Activated naive CD4-positive, alpha-beta T cell treated with anti-CD3 and anti-CD28 coated beads for 36 hours (primary cell): ENCODE results near the gene ZNF547. TPM values are rescaled to one million over a fixed set of nuclear protein-coding genes. Genes with fewer than 3 reads are reported as not detected.
"Not testable (repeated sequence)": the region's sequence is repeated elsewhere in the genome, so short reads cannot be mapped to it uniquely, and the experiment has no call there.

Experiments used
- CTCF ChIA-PET: fragments of 350-600 bp; sonication (Branson Sonifier 250); formaldehyde crosslinking; loops from one replicate; lab custom pipeline; 2021; ENCODE audit warnings: antibody characterized with exemption; lab: Charles Lee
- DNase-seq: peaks from one replicate; pipeline ENCODE4 v3.0.0-alpha.2; 2020
- H3K27ac Mint-ChIP-seq: one replicate; pipeline ENCODE4 v1.8.0; 2021; ENCODE audit warnings: mild to moderate bottlenecking, mixed read lengths
- H3K27me3 Mint-ChIP-seq: one replicate; pipeline ENCODE4 v1.8.0; 2021; ENCODE audit warnings: low read depth, mixed read lengths
- H3K36me3 Mint-ChIP-seq: one replicate; pipeline ENCODE4 v1.8.0; 2021; ENCODE audit warnings: low read depth, mixed read lengths
- H3K4me1 Mint-ChIP-seq: one replicate; pipeline ENCODE4 v1.8.0; 2021; ENCODE audit warnings: low read depth, mixed read lengths
- H3K4me3 Mint-ChIP-seq: one replicate; pipeline ENCODE4 v1.8.0; 2021; ENCODE audit warnings: mild to moderate bottlenecking, moderate library complexity, mixed read lengths
- H3K9me3 Mint-ChIP-seq: one replicate; pipeline ENCODE4 v1.8.0; 2021; ENCODE audit warnings: mixed read lengths
- intact Hi-C: fragments of 100-400 bp; cut with micrococcal nuclease; formaldehyde crosslinking; loops from one replicate; pipeline ENCODE4 v1.15.1; 2023
- total RNA-seq, 2 experiments: library from RNA; stranded (reverse); gene quantifications; one replicate each; pipeline ENCODE4 v1.2.3, GENCODE V29; 2021

ZNF547 gene
- total RNA-seq, 2 experiments from 2014 or later, result 0.84 to 1.3 TPM

GRCh38 chr19:57348136-57348535, 15.2 kb upstream of the ZNF547 start:
- DNase-seq, result no peak
- Mint-ChIP-seq H3K9me3 (peaks cover 24% of the 10 kb centered on the region), H3K4me1 (peaks cover 22% of the 10 kb centered on the region), H3K36me3 (peaks cover 22% of the 10 kb centered on the region), H3K27me3 (no peaks in the 10 kb centered on the region), H3K27ac (no peak overlapping the region), H3K4me3 (no peak overlapping the region)
- CTCF ChIA-PET, result interaction anchor here (0.5 to 0.6 kb wide), 2 partner anchors 169 to 647 kb away, joined by 3 to 4 read pairs; no protein-coding TSS in a partner anchor
- intact Hi-C loops, result no loop called here

- Mint-ChIP-seq H3K27ac (peak within 1 kb of the TSS; percentile 72), H3K4me1 (peaks cover 25% of the 10 kb centered on the region), H3K36me3 (peaks cover 51% of the 10 kb centered on the region), H3K4me3 (peak within 1 kb of the TSS; percentile 88), H3K9me3 (peaks cover 43% of the 10 kb centered on the region), H3K27me3 (no peaks in the 10 kb centered on the region)
- intact Hi-C loops, result loop anchor here (1.0 kb wide), 3 partner anchors 12 to 71 kb away; partner anchors contain the start of genes TRAPPC2B, ZNF460, ZNF547 and ZNF548
- peak; percentile 89 for DNase-seq
- CTCF ChIA-PET, result interaction anchor here (0.8 kb wide), 1 partner anchor 246 kb away, joined by 3 read pairs; no protein-coding TSS in a partner anchor
These were observed 12.2 kb upstream of the ZNF547 start, which contains the start of gene ZNF304 for GRCh38 chr19:57350877-57351805. ZNF304 (plus strand) TSS chr19:57351271; CDS start chr19:57351665, 394 bp downstream.

- DNase-seq, result no peak
- peak overlapping the region; percentile 88 for H3K4me3 Mint-ChIP-seq
- intact Hi-C loops, result loop anchor here (1.0 kb wide), 3 partner anchors 11 to 72 kb away; partner anchors contain the start of genes TRAPPC2B, ZNF460, ZNF547 and ZNF548
- H3K27me3 Mint-ChIP-seq, result no peaks in the 10 kb centered on the region
- peaks cover 59% of the 10 kb centered on the region for H3K36me3 Mint-ChIP-seq
- CTCF ChIA-PET, result interaction anchor here (0.6 kb wide), 1 partner anchor 151 kb away, joined by 3 read pairs; no protein-coding TSS in a partner anchor
- H3K9me3 Mint-ChIP-seq, result peaks cover 46% of the 10 kb centered on the region
- H3K4me1 Mint-ChIP-seq, result peaks cover 25% of the 10 kb centered on the region
- no peak overlapping the region for H3K27ac Mint-ChIP-seq
These were observed 11.5 kb upstream of the ZNF547 start for GRCh38 chr19:57351867-57352266.

DNA sequence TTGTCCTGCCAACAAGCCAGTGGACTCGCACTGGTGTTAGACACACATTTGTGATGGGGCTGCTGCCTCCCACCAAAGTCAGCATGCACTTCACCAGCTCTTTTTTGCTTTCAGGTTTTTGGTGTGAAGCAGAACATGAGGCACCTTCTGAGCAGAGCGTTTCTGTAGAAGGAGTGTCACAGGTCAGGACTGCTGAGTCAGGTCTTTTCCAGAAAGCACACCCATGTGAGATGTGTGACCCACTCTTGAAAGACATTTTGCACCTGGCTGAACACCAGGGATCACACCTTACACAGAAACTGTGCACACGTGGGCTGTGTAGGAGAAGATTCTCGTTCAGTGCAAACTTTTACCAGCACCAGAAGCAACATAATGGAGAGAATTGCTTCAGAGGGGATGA, 7.4 kb upstream of the ZNF547 start:
- CTCF ChIA-PET, result no interaction called here
- Mint-ChIP-seq H3K4me3 (no peak overlapping the region), H3K4me1 (peaks cover 23% of the 10 kb centered on the region), H3K9me3 (peaks cover 64% of the 10 kb centered on the region), H3K27ac (no peak overlapping the region), H3K27me3 (no peaks in the 10 kb centered on the region), H3K36me3 (peaks cover 85% of the 10 kb centered on the region)
- intact Hi-C loops, result no loop called here
- DNase-seq, result no peak

- intact Hi-C loops, result no loop called here
- H3K36me3 Mint-ChIP-seq, result peaks cover 71% of the 10 kb centered on the region
- CTCF ChIA-PET, result no interaction called here
- H3K27ac Mint-ChIP-seq, result no peak overlapping the region
- no peak overlapping the region for H3K4me3 Mint-ChIP-seq
- H3K9me3 Mint-ChIP-seq, result peaks cover 65% of the 10 kb centered on the region
- no peak for DNase-seq
- H3K4me1 Mint-ChIP-seq, result peaks cover 10% of the 10 kb centered on the region
- H3K27me3 Mint-ChIP-seq, result no peaks in the 10 kb centered on the region
These were observed 5.9 kb upstream of the ZNF547 start for GRCh38 chr19:57357406-57357805.

DNA sequence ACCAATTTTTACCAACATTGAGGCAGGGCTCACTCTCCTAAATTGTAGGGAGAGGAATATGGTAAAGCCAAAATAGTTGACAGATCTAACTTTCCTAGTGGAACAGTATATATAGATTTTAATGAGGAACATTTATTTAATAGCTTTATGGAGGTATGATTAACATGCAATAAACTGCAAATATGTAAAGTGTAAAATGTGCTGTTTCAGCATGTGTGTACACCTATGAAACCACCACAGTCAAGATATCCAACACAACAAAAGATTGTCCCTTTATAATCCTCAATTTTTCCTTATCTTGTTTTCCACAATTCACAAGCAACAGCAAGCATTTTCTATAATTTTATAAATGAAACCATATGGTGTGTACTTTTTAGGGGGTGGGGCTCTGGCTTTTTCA, 4.1 kb upstream of the ZNF547 start:
- Mint-ChIP-seq H3K27me3 (no peaks in the 10 kb centered on the region), H3K9me3 (peaks cover 57% of the 10 kb centered on the region), H3K4me1 (peaks cover 9% of the 10 kb centered on the region), H3K4me3 (no peak overlapping the region), H3K27ac (no peak overlapping the region), H3K36me3 (peaks cover 62% of the 10 kb centered on the region)
- intact Hi-C loops, result no loop called here
- no peak for DNase-seq
- CTCF ChIA-PET, result no interaction called here

DNA sequence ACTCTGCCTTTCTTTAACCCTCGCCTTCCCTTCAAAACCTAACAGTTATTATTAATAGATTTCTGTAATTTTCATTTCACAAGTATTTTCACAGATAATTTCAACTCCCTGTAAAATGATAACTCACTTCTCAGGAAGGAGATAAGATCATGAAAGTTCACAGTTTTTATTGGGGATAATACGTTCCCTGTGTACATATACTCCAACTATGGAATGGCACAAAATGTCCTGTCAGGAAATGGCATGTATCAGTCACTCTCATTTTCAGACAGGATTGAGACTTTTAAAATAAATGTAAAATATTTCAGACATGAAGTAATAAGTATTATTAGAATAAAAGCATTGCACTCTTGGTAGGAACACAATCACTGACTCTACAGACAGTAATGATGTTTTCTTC, 932 bp upstream of the ZNF547 start:
- H3K4me3 Mint-ChIP-seq, result peak overlapping the region; percentile 85

GRCh38 chr19:57363688-57364181, 384 bp downstream of the ZNF547 start:
- peak overlapping the region; percentile 89 for H3K27ac Mint-ChIP-seq
- CTCF ChIA-PET, result no interaction called here
- peaks cover 11% of the 10 kb centered on the region for H3K4me1 Mint-ChIP-seq
- H3K9me3 Mint-ChIP-seq, result peaks cover 32% of the 10 kb centered on the region
- H3K4me3 Mint-ChIP-seq, result peak overlapping the region; percentile 85
- H3K36me3 Mint-ChIP-seq, result peaks cover 37% of the 10 kb centered on the region
- intact Hi-C loops, result loop anchor here (1.0 to 10.0 kb wide), 9 partner anchors 12 to 553 kb away; partner anchors contain the start of genes ZNF17, ZNF304, ZNF417 and ZNF543
- H3K27me3 Mint-ChIP-seq, result no peaks in the 10 kb centered on the region
- peak; percentile 6 for DNase-seq

More for the DNA sequence above, 932 bp upstream of the ZNF547 start:
- Mint-ChIP-seq H3K36me3 (peaks cover 41% of the 10 kb centered on the region), H3K27ac (no peak overlapping the region), H3K4me1 (peaks cover 11% of the 10 kb centered on the region), H3K9me3 (peaks cover 37% of the 10 kb centered on the region), H3K27me3 (no peaks in the 10 kb centered on the region)
- DNase-seq, result no peak
- intact Hi-C loops, result loop anchor here (2.0 to 10.0 kb wide), 2 partner anchors 122 to 258 kb away; partner anchors contain the start of gene ZNF805
- CTCF ChIA-PET, result no interaction called here

DNA sequence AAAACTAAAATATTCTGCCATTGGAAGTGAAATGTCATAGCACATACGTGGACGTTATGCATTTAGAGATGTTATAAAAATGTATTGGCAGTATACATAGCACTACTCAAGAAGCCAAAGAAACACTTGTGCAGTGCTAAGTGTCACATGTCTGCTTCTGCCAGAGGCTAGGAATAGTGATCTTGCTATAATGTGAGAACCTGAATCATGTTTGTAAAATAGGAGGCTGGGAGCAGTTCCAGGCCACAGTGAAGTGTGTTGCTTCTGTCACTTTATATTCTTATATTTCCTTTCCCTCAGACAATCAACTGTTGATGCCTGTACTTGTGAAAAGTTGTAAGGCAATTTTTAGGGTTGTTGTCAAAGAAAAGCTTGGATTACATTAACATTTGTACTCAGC, 3.4 kb downstream of the ZNF547 start:
- H3K36me3 Mint-ChIP-seq, result peaks cover 52% of the 10 kb centered on the region

GRCh38 chr19:57374179-57374578, 10.8 kb downstream of the ZNF547 start:
- Mint-ChIP-seq H3K4me3 (no peak overlapping the region), H3K27ac (no peak overlapping the region), H3K27me3 (no peaks in the 10 kb centered on the region), H3K36me3 (peaks cover 88% of the 10 kb centered on the region), H3K4me1 (no peaks in the 10 kb centered on the region), H3K9me3 (peaks cover 60% of the 10 kb centered on the region)
- DNase-seq, result no peak
- intact Hi-C loops, result no loop called here
- CTCF ChIA-PET, result no interaction called here

More for the DNA sequence above, 3.4 kb downstream of the ZNF547 start:
- Mint-ChIP-seq H3K9me3 (peaks cover 32% of the 10 kb centered on the region), H3K27me3 (no peaks in the 10 kb centered on the region), H3K4me3 (no peak overlapping the region), H3K27ac (no peak overlapping the region), H3K4me1 (peaks cover 11% of the 10 kb centered on the region)
- CTCF ChIA-PET, result no interaction called here
- intact Hi-C loops, result loop anchor here (10.0 kb wide), 1 partner anchor 262 kb away; no protein-coding TSS in a partner anchor
- DNase-seq, result no peak

GRCh38 chr19:57374647-57375046, 11.3 kb downstream of the ZNF547 start:
- Mint-ChIP-seq H3K9me3 (peaks cover 61% of the 10 kb centered on the region), H3K36me3 (peaks cover 89% of the 10 kb centered on the region)
- H3K4me1 Mint-ChIP-seq, DNase-seq, CTCF ChIA-PET, H3K27ac Mint-ChIP-seq, H3K4me3 Mint-ChIP-seq, intact Hi-C loops, H3K27me3 Mint-ChIP-seq: not testable (repeated sequence)

DNA sequence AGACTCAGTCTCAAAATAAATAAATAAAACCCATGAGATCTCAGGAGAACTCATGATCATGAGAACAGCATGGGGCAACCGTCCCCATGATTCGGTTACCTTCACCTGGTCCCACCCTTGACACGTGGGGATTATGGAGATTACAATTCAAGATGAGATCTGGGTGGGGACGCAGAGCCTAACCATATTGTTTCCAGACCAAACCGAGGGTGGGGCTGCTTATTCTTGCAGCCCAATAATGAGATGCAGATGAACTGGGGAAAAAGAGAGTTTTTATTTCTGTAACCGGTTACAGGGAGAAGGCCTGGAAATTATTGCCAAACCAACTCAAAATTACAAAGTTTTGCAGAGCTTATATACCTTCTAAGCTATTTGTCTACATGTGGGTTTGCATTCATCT, 12.8 kb downstream of the ZNF547 start:
- H3K4me3 Mint-ChIP-seq, result no peak overlapping the region
- H3K36me3 Mint-ChIP-seq, result peaks cover 80% of the 10 kb centered on the region
- no peak for DNase-seq
- no peak overlapping the region for H3K27ac Mint-ChIP-seq
- H3K4me1 Mint-ChIP-seq, result no peaks in the 10 kb centered on the region
- intact Hi-C loops, result no loop called here
- H3K9me3 Mint-ChIP-seq, result peaks cover 68% of the 10 kb centered on the region
- CTCF ChIA-PET, result no interaction called here
- no peaks in the 10 kb centered on the region for H3K27me3 Mint-ChIP-seq
